ENCODE measurements around the gene CCNI2. TPM values are rescaled to one million over a fixed set of nuclear protein-coding genes. Genes with fewer than 3 reads are reported as not detected.

The CCNI2 gene
- total and polyA plus RNA-seq, 2 donors (not counting 3 experiments of a cell fraction or from before 2014, with no cell fraction given): 0.25 to 0.53 TPM

- CTCF ChIA-PET: interaction anchor here (1.2 to 1.9 kb wide), 2 partner anchors 13 to 34 kb away, joined by 4 to 11 read pairs; no protein-coding TSS in a partner anchor
- POLR2A ChIA-PET: no interaction called here
- Histone ChIP-seq H3K4me2 (ENCODE audit: insufficient read depth, low read length) (no peak overlapping the region), H3K27ac (ENCODE audit: insufficient read depth, low read depth, low read length) (no peak overlapping the region), H3K27me3 (ENCODE audit: control insufficient read depth in 2 of 2, insufficient read depth in 2 of 2, low read length in 2 of 2) (no peaks in the 10 kb centered on the region), H4K20me1 (replicated peaks; ENCODE audit: control insufficient read depth, extremely low read depth, insufficient read depth, low read length) (no peaks in the 10 kb centered on the region), H3K36me3 (ENCODE audit: control insufficient read depth in 2 of 2, extremely low read depth in 1 of 2, insufficient read depth in 2 of 2, low read length in 2 of 2) (no peaks in the 10 kb centered on the region), H3K4me1 (ENCODE audit: control insufficient read depth, extremely low read depth, insufficient read depth, low read length) (peaks cover 12% of the 10 kb centered on the region), H2AFZ (ENCODE audit: low read depth, low read length) (no peak overlapping the region), H3K4me3 (replicated peaks in 1 of 3; ENCODE audit: insufficient read depth in 1 of 3, low read depth in 1 of 3, low read length in 3 of 3) (no peak overlapping the region), H3K9ac (replicated peaks; ENCODE audit: extremely low read depth, insufficient read depth, low read length) (no peak overlapping the region), H3K9me1 (replicated peaks; ENCODE audit: control insufficient read depth, extremely low read depth, insufficient read depth, low read length) (no peaks in the 10 kb centered on the region), H3K9me3 (replicated peaks; ENCODE audit: control insufficient read depth, insufficient read depth, low read length) (no peaks in the 10 kb centered on the region), H3K79me2 (ENCODE audit: control insufficient read depth, insufficient read depth, low read length) (no peaks in the 10 kb centered on the region)
- intact Hi-C loops (cut with micrococcal nuclease): no loop called here
- dilution Hi-C loops (cut with MboI; ENCODE audit: extremely low pct_ligation_motif_present, low sequenced_read_pairs): no loop called here
- no peak for FAIRE-seq
- no TSS peak for BruUV-seq (replicated peaks)
- TF ChIP-seq EZH2 (IDR thresholded peaks at IDR 0.05; ENCODE audit: borderline replicate concordance, low read depth, low read length, severe bottlenecking) (no peak), FOS (IDR thresholded peaks at IDR 0.05; ENCODE audit: borderline replicate concordance, insufficient read depth, low read length) (no peak), GATA2 (IDR thresholded peaks at IDR 0.05; ENCODE audit: insufficient read depth, insufficient read length, low read depth, low read length) (no peak), CTCF (IDR thresholded peaks at IDR 0.05; ENCODE audit: extremely low read depth in 1 of 2, insufficient read depth in 1 of 2, low read depth in 1 of 2, low read length in 2 of 2) (no peak), JUN (IDR thresholded peaks at IDR 0.05; ENCODE audit: borderline replicate concordance, insufficient read depth, insufficient read length, low read depth) (no peak), MAX (IDR thresholded peaks at IDR 0.05; ENCODE audit: insufficient read depth, insufficient read length) (no peak), POLR2A (IDR thresholded peaks at IDR 0.05; ENCODE audit: low read depth, low read length) (no peak), MYC (IDR thresholded peaks at IDR 0.05; ENCODE audit: low read depth, low read length) (no peak), POLR2AphosphoS5 (IDR thresholded peaks at IDR 0.05; ENCODE audit: insufficient read depth, low read depth, low read length) (no peak)
- DNase-seq (ENCODE audit: low read depth, low spot score): no peak
Observed at GRCh38 chr5:132785365-132785764, 38.1 kb downstream of the CCNI2 start.
